HG03196 (cell line): ENCODE results near the gene DPP4.
"Not testable (repeated sequence)": the region's sequence is repeated elsewhere in the genome, so short reads cannot be mapped to it uniquely, and the experiment has no call there.

Experiments
- ATAC-seq: cut with Tn5 transposase; IDR thresholded peaks from one replicate; pipeline ENCODE4 v1.9.1; 2021; ENCODE audit not compliant: unreplicated experiment

Gene DPP4

GRCh38 chr2:161964160-161964559 is 109.9 kb downstream of the DPP4 start:
- no peak for ATAC-seq

DNA sequence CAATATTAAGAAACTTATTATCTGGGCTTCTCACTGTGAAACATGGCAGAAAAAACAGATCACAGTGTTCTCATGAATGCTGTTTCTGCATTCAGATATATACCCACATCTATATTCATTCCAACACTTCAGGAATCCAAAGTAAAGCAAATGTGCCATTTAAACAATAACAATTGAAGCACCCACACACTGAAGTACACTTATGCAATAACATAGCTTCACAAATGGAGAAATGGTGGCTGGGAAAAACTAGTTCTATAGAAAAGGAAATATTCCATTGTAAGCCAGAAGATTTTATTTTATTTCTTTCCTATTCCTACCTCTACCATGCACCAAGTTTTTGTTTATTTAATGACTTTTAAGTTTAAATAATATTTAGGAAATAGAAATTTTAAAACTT is 111.9 kb downstream of the DPP4 start:
- no peak for ATAC-seq

DNA sequence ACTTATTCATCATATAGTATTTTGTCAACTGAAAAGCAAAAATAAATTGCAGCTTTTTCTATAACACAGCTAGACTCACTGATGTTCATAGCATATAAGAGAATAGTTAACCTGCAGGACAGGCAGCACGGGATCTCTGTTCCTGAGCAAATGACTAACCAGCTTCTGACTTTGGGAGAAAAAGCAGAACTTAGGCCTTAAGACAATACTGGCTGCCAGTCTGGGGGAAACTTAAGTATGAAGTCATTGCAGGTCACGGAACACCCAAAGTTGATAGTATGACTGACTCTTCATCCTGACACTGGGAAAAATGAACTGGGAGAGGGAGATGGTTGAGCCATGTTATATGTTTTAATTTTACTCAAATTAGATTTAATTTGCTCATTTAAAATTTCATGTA is 113.0 kb downstream of the DPP4 start:
- ATAC-seq, result no peak

GRCh38 chr2:161956738-161957137 is 117.3 kb downstream of the DPP4 start:
- ATAC-seq, result no peak

DNA sequence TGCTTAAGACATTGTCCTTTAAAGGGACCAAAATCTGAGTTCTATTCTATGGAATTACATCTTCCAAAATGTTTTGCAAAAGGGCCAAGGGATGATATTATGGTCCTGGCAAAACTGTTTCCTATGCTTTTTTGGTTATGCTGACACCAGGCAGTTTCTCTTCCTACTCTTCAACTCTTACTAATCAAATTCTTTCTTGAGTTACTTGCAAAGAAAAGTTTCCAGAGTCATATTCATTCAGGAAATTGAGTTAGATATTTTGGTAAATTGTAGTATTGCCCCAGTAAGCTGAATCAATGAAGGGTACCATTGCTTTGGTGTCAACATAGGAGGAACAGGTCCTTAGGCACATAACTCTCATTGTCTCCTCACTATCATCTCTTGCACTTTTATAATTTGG is 118.8 kb downstream of the DPP4 start:
- ATAC-seq, result no peak

DNA sequence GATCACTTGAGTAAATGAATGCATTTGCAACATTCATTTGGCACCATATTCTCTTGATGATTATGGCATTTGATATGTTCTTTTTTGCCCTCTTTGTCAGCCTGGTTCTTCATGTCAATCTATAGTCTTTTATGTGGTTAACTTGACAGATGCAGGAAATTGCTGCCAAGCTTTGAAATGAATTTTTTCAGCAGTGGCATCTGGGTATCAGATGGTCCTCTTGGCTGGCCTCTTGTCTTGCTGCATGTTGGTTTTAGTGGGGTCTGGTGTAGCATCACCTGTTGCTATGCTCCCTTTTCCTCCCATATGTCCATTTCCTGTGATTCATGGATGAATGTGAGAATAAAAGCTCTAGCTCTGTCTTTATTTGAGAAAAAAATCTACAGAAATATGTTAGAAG is 119.9 kb downstream of the DPP4 start:
- no peak for ATAC-seq

DNA sequence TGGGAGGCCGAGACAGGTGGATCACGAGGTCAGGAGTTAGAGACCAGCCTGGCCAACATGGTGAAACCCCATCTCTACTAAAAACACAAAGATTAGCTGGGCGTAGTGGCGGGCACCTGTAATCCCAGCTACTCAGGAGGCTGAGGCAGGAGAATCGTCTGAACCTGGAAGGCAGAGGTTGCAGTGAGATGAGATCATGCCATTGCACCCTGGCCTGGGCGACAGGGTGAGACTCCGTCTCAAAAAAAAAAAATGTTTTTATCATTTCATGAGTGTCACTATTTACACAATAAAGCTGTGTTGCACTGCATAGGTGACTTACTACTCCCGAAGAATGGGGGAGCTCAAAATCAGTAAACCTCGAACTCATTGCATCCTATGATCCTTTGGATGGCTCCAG is 120.6 kb downstream of the DPP4 start:
- not testable (repeated sequence) for ATAC-seq

GRCh38 chr2:161952783-161953191 is 121.2 kb downstream of the DPP4 start:
- ATAC-seq, result no peak

DNA sequence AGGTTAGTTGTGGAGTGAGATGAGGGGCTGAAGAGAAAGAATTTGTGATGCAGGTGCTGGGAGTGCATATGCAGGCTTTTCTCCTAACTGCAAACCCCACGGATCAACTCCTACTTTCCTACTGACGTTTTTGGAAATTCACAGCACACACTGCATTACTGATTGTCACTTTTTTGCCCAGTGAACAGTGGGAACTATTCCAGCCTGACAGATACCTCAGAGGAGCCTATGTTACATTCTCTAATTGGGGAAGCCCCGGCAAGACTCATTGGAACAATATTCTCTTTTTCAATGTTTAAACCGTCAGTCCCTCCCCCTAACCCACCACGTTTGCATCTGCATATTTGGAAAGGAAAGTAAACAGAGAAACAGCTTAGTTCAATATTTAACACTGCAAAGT is 126.2 kb downstream of the DPP4 start:
- no peak for ATAC-seq

GRCh38 chr2:161947406-161947805 is 126.6 kb downstream of the DPP4 start:
- no peak for ATAC-seq

- ATAC-seq, result no peak
Measured at GRCh38 chr2:161946489-161947107, 127.4 kb downstream of the DPP4 start.

GRCh38 chr2:161943011-161943410 is 131.0 kb downstream of the DPP4 start:
- no peak for ATAC-seq
